ENCODE results near the gene FIBCD1.

DNA sequence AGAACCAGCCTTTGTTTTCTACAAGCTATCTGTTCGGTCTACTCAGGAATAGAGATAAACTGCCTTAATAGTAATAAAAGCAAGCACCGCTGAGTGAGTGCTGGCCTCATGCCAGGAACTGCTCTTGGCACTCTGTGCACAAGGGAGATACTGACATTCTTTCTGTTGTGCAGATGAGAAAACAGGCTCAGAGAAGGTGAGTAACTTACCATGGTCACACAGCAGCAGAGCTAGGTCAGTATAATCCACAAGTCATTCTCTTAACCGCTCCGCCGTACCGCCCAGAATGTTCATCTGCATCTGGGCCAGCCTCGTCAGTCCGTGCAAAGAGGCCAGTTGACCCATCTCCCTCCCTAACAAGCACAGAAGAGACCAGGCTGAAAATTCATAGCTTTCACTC, 69.8 kb downstream of the FIBCD1 start:
- TF ChIP-seq, protein P1, sequence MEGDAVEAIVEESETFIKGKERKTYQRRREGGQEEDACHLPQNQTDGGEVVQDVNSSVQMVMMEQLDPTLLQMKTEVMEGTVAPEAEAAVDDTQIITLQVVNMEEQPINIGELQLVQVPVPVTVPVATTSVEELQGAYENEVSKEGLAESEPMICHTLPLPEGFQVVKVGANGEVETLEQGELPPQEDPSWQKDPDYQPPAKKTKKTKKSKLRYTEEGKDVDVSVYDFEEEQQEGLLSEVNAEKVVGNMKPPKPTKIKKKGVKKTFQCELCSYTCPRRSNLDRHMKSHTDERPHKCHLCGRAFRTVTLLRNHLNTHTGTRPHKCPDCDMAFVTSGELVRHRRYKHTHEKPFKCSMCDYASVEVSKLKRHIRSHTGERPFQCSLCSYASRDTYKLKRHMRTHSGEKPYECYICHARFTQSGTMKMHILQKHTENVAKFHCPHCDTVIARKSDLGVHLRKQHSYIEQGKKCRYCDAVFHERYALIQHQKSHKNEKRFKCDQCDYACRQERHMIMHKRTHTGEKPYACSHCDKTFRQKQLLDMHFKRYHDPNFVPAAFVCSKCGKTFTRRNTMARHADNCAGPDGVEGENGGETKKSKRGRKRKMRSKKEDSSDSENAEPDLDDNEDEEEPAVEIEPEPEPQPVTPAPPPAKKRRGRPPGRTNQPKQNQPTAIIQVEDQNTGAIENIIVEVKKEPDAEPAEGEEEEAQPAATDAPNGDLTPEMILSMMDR (optimal IDR thresholded peaks at IDR 0.05 in 1 of 3, IDR thresholded peaks at IDR 0.05 in 1 of 3, conservative IDR thresholded peaks at IDR 0.05 in 1 of 3; ENCODE audit: extremely low read depth in 1 of 3, insufficient read depth in 2 of 3, low read length in 3 of 3), result no peak
- TF ChIP-seq EZH2 (IDR thresholded peaks at IDR 0.05; ENCODE audit: low read length), result no peak

Measured in keratinocyte (primary cell).